ENCODE data around the gene MYLK4. TPM values are rescaled to one million over a fixed set of nuclear protein-coding genes. Genes with fewer than 3 reads are reported as not detected.

MYLK4 gene
- total and polyA plus RNA-seq, 2 experiments from 2014 or later: 0.20 to 0.43 TPM

DNA sequence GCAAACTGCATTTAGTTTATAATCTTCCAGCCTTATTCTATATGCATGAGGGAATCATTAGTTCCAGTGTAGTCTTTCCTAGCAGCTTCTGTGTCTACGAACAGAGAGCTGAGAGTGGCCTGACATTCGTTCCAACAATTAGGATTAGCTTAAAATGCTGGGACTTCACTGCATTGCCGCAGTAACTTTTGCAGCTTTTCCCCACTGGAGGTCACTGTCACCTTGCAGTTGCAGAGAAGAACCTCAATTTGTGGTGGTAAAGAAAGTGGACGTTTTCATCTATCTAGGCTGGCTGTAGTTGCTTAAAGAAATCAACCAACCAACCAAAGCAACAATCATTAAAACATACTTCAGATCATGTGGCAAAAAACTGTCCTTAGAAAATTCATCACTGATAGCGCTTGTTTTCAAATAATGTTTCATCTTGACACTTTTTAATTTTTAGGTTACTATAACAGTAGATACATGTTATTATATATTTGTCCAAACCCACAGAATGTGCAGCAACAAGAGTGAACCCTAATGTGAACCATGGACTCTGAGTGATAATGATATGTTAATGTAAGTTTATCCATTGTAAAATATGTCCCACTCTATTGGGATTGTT lies 12.2 kb downstream of the MYLK4 start:
- 22% methylated on average over 5 of the region's 5 CpGs for WGBS, 2 experiments (ENCODE audit: low coverage in 1 of 2, low lambda C conversion rate in 2 of 2, missing lambda C conversion rate in 2 of 2)
- Histone ChIP-seq H3K27ac (no peak overlapping the region), H3K9me2 (ENCODE audit: insufficient read depth) (no peaks in the 10 kb centered on the region), H3K79me2 (ENCODE audit: insufficient read depth) (no peaks in the 10 kb centered on the region), H3K9ac (no peak overlapping the region), H3F3A (ENCODE audit: insufficient read depth) (peaks cover 8% of the 10 kb centered on the region; the same call in 1 of the 2 replicates), H3K4me2 (ENCODE audit: unreplicated experiment) (no peak overlapping the region), H4K20me1 (ENCODE audit: insufficient read depth) (no peaks in the 10 kb centered on the region), H3K4me1 (ENCODE audit: insufficient read depth) (peaks cover 3% of the 10 kb centered on the region; the same call in 1 of the 2 replicates), H3K27me3 (replicated peaks; ENCODE audit: insufficient read depth) (no peaks in the 10 kb centered on the region), H3K36me3 (ENCODE audit: low read depth) (no peaks in the 10 kb centered on the region), H3K9me3 (ENCODE audit: low read depth) (no peaks in the 10 kb centered on the region), H3K4me3 (no peak overlapping the region), H2AFZ (peak overlapping the region; percentile 16; the same call in 1 of the 2 replicates)
- no peak for TF ChIP-seq EZH2 (IDR thresholded peaks at IDR 0.05; ENCODE audit: insufficient read depth, poor library complexity, severe bottlenecking)
- in situ Hi-C loops (cut with MboI): no loop called here
- DNase-seq: peak; percentile 71

DNA sequence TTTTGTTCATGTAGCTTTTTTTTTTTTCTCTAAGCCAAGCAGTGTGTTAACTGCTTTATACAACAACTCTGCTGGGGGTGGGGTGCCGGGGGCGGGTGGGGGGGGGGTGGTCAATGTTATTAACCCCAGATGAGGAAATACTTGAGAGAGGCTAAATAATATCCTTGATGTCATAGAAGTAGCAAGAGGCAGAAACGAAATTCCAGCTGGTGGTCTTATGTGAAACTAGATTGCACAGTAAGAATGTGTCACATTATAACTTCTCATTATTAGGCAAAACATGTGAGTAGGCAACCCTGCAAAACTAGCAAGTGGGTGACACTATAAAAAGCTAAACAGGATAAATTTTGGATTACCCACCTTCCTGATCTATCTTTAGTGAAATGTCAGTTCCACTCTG lies 12.8 kb downstream of the MYLK4 start:
- H3K27ac ChIP-seq: no peak overlapping the region
- peak overlapping the region; percentile 16; the same call in 1 of the 2 replicates for H2AFZ ChIP-seq
- DNase-seq: no peak
- no peak for TF ChIP-seq EZH2phosphoT487 (IDR thresholded peaks at IDR 0.05; ENCODE audit: insufficient read depth, low read depth)
- TF ChIP-seq EZH2 (IDR thresholded peaks at IDR 0.05; ENCODE audit: insufficient read depth, poor library complexity, severe bottlenecking): no peak
- H3K9me3 ChIP-seq (ENCODE audit: low read depth): no peaks in the 10 kb centered on the region
- no peaks in the 10 kb centered on the region for H3K9me2 ChIP-seq (ENCODE audit: insufficient read depth)
- no peaks in the 10 kb centered on the region for H3K27me3 ChIP-seq (replicated peaks; ENCODE audit: insufficient read depth)
- peaks cover 3% of the 10 kb centered on the region; the same call in 1 of the 2 replicates for H3K4me1 ChIP-seq (ENCODE audit: insufficient read depth)
- H3K79me2 ChIP-seq (ENCODE audit: insufficient read depth): no peaks in the 10 kb centered on the region
- no peak overlapping the region for H3K4me3 ChIP-seq
- no peaks in the 10 kb centered on the region for H4K20me1 ChIP-seq (ENCODE audit: insufficient read depth)
- H3F3A ChIP-seq (ENCODE audit: insufficient read depth): peaks cover 8% of the 10 kb centered on the region; the same call in 1 of the 2 replicates
- H3K4me2 ChIP-seq (ENCODE audit: unreplicated experiment): no peak overlapping the region
- H3K9ac ChIP-seq: no peak overlapping the region
- no peaks in the 10 kb centered on the region for H3K36me3 ChIP-seq (ENCODE audit: low read depth)
- WGBS, 2 experiments (ENCODE audit: low coverage in 1 of 2, low lambda C conversion rate in 2 of 2, missing lambda C conversion rate in 2 of 2): 13 to 43% methylated on average over 1 to 3 of the region's 3 CpGs
- in situ Hi-C loops (cut with MboI): no loop called here

DNA sequence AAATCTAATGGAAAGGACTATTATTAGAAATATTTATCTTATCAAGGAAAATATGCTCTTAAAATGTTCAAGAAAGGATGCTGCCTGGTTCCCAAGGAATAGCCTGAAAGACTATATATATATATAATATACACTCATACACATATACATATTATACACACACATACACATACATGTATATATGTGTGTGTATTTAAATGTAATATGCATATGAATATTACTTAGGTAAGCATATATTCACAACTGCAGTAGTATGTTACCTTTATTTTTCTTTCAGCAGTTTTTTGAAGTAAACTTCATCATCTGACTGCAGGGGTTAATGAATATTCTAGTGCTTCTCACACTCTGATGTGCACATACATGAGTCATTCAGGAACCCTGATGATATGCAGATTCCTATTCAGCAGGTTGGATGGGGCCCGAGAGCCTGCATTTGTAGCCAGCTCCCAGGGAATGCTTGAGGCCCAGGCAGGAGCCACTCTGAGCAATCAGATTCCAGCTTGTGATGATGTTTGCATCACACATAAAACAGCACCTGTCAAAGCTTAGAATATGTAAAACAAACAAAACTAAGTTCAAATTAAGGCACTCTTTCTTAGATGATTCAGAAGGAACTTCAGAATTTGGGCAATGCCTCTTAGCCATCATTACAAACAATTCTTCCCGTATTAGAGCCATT lies 16.1 kb downstream of the MYLK4 start:
- Histone ChIP-seq H3K9me2 (ENCODE audit: insufficient read depth) (no peaks in the 10 kb centered on the region), H4K20me1 (ENCODE audit: insufficient read depth) (no peaks in the 10 kb centered on the region), H3K4me3 (no peak overlapping the region), H3K36me3 (ENCODE audit: low read depth) (no peaks in the 10 kb centered on the region), H3F3A (ENCODE audit: insufficient read depth) (peaks cover 8% of the 10 kb centered on the region; the same call in 1 of the 2 replicates), H3K27ac (no peak overlapping the region), H3K4me1 (ENCODE audit: insufficient read depth) (peaks cover 6% of the 10 kb centered on the region), H3K79me2 (ENCODE audit: insufficient read depth) (no peaks in the 10 kb centered on the region), H2AFZ (no peak overlapping the region), H3K4me2 (ENCODE audit: unreplicated experiment) (no peak overlapping the region), H3K27me3 (replicated peaks; ENCODE audit: insufficient read depth) (no peaks in the 10 kb centered on the region), H3K9ac (no peak overlapping the region), H3K9me3 (ENCODE audit: low read depth) (no peaks in the 10 kb centered on the region)
- in situ Hi-C loops (cut with MboI): no loop called here
- TF ChIP-seq EZH2 (IDR thresholded peaks at IDR 0.05; ENCODE audit: insufficient read depth, poor library complexity, severe bottlenecking): no peak
- TF ChIP-seq EZH2phosphoT487 (IDR thresholded peaks at IDR 0.05; ENCODE audit: insufficient read depth, low read depth): no peak
- WGBS, 2 experiments (ENCODE audit: low coverage in 1 of 2, low lambda C conversion rate in 2 of 2, missing lambda C conversion rate in 2 of 2): 67 to 78% methylated on average over 2 of the region's 2 CpGs
- peak; percentile 48 for DNase-seq

DNA sequence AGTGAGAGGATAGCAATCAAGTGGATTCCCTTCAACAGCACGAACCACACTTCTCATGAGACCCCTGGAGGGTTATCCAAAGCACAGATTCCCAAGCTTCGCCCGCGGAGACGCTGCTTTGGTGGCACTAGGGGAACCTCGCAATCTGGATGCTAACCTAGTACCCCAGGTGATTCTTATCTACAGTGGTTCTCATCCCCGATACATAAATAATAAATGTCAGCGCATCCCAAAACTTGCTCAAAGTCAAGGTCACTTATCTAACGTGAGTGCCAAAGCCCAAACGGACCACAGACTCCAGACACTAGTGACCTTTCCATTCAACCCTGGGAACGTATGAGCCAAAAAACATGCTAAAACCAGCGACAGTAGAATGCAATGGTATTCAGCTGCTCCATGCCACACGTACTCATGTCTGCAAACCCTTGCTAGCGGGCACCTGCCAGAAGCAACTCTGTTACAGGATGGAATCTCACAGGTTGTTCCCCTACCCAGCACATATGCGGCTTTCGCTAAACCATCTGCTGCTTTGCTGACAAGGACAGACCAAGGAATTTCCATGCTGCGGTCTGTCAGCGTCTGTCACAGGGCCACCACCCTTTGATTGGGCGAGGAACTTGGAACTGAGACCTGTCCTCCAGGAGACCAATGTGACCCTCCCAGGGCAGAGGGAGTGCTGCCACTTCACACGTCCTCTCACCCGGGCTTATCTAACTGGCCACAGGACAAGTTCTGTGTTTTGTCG lies 16.8 kb downstream of the MYLK4 start:
- Histone ChIP-seq H3K9me2 (ENCODE audit: insufficient read depth) (no peaks in the 10 kb centered on the region), H3K9me3 (ENCODE audit: low read depth) (no peaks in the 10 kb centered on the region), H3K4me3 (no peak overlapping the region), H3K4me1 (ENCODE audit: insufficient read depth) (peaks cover 6% of the 10 kb centered on the region), H3F3A (ENCODE audit: insufficient read depth) (peaks cover 8% of the 10 kb centered on the region; the same call in 1 of the 2 replicates), H3K4me2 (ENCODE audit: unreplicated experiment) (no peak overlapping the region), H4K20me1 (ENCODE audit: insufficient read depth) (no peaks in the 10 kb centered on the region), H3K9ac (no peak overlapping the region), H3K27me3 (replicated peaks; ENCODE audit: insufficient read depth) (no peaks in the 10 kb centered on the region), H2AFZ (no peak overlapping the region), H3K27ac (no peak overlapping the region), H3K36me3 (ENCODE audit: low read depth) (no peaks in the 10 kb centered on the region), H3K79me2 (ENCODE audit: insufficient read depth) (no peaks in the 10 kb centered on the region)
- TF ChIP-seq EZH2phosphoT487 (IDR thresholded peaks at IDR 0.05; ENCODE audit: insufficient read depth, low read depth) (no peak), EZH2 (IDR thresholded peaks at IDR 0.05; ENCODE audit: insufficient read depth, poor library complexity, severe bottlenecking) (no peak)
- WGBS, 2 experiments (ENCODE audit: low coverage in 1 of 2, low lambda C conversion rate in 2 of 2, missing lambda C conversion rate in 2 of 2): 90 to 92% methylated on average over 22 of the region's 22 CpGs
- no peak for DNase-seq
- in situ Hi-C loops (cut with MboI): no loop called here

All from GM23248 (cell line).